HG03066 (cell line): Measurements from ENCODE around the gene RIOX2.

Source experiments
- ATAC-seq: cut with Tn5 transposase; IDR thresholded peaks from one replicate; pipeline ENCODE4 v1.9.1; 2021; ENCODE audit warnings: low read depth; ENCODE audit not compliant: unreplicated experiment

Gene RIOX2

DNA sequence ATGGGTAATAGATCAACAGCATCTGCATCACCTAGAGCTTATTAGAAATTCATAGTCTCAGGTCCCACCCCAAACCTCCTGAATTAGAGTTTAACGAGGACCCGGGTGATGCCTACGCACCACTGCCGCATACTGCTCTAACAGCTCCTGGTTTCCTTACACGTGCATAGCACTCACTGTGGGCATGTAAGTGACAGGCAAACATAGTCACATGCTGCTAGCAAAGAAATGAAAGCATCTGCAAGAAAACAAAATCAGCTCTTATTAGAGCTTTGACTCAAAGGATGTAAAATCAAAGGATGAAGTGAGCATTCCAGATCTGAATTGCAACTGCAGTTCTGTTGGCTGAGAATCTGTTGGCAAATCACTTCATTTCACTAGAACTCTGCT is 19.1 kb upstream of the RIOX2 start:
- no peak for ATAC-seq

DNA sequence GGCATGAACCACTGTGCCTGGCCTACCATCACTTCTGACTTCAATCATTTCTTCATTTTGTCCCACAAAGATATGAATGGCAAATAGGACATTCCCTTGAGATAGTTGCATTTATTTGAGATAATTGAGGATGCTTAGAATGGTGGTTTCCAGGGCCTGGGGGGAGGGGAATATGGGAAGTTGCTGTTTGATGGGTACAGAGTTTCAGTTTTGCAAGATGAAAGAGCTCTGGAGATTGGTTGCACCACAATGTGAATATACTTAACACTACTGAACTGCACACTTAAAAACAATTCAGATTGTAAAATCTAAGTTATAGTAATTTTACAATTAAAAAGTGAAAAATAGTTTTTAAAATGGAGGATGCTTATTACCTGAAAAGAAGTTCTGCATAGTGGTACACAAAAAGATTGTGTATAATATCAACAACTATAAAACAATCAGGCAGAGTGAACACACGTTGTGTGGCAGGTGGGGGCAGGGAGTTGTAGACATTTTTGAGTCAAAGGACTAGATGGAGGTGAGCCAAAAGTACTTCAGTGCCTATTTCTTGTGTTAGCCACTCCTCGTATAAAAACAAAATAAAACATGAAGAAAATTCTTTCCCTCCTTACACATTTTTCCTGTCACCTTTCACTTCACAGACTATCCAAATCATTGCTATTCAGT is 18.5 kb upstream of the RIOX2 start:
- ATAC-seq: no peak

DNA sequence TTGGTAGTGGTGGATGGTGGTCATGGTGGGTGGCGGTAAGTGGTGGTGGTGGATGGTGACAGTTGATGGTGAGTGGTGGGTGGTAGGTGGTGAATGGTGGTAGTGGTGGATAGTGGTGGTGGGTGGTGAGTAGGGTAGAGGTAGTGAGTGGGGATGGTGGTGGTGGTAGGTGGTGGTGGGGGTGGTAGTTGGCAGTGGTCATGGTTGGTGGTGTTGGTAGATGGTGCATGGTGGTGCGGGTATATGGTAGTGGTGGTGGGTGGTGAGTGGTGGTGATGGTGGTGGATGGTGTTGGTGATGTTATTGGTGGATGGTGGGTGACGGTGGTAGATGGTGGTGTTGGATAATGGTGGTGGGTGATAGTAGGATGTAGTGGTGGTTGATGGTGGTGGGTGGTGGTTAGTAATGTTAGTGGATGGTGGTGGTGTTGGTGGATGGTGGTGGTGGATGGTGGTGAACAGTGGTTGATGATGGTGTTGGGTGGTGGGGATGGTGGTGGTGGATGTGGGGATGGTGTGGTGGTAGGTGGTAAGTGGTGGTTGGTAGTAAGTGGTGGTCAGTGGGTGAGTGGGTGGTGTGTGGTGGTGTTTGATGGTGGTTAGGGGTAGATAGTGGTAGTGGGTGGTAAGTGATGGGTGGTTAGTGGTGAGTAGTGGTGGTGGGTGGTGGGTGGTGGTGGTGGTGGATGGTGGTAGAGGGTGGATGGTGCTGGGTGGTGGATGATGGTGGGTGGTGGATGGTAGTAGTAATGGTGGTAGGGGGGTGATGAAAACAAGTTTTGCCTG is 16.7 kb upstream of the RIOX2 start:
- ATAC-seq: no peak

DNA sequence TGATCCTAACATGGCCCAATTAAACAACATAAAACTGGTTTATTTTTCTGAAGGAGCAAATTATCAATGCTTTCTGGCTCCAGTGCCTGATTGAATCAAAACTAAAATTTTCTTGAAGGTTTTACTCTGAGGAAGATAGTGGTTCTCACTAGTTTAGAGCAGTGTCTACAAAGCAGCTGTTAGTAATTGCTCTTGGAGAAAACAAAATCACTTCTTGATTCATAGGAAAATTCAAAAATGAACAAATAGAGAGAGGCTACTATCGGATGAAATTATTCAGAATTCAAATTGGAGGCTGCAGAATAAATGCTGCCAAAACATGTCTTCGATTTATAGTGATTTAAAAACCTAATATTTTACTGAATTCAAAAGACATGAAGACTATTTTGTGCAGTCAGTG is 15.1 kb upstream of the RIOX2 start:
- no peak for ATAC-seq

DNA sequence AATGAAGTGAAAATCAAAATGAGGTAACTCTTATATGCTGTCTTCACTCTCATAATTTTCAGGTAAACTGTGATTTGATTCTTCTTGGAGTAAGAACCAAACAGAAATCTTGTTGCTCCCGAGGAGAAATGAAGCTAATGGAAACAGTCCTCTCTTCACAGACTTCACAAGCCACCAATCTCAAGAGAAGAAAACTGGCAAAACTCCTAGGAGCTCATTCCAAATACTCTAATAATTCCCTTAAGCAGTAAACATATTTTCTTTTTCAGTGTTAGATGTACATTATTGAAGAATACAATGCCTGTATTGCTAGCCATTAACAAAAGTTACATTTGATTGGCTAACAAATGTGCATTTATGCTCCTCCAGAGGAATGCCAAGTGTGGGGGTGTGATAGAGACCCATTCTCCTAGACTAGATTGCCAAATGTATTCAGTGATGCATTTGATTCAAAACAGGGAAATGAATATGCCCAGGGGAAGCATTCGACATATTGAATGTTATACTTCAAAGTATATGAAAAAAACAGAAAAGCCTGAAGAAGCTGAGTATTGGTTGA is 11.8 kb upstream of the RIOX2 start:
- no peak for ATAC-seq

DNA sequence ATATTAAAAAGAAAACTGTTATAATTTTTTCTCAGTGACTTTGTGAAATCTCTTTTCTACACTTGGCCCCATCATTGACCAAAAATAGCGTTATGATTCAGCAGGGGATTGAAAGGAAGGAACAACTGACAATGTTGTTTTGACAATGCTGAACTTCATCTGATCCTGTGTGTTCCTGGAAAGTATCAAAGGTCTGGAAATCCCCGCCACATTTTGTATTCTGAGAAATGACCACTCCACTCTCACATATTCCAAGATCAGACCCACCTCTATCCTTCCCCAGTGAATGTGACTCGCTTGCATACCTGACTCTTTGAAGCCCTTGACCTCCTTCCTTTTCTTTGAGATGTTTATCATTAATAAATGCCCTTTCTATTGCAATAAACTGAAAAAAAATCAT is 9.7 kb upstream of the RIOX2 start:
- ATAC-seq: no peak

DNA sequence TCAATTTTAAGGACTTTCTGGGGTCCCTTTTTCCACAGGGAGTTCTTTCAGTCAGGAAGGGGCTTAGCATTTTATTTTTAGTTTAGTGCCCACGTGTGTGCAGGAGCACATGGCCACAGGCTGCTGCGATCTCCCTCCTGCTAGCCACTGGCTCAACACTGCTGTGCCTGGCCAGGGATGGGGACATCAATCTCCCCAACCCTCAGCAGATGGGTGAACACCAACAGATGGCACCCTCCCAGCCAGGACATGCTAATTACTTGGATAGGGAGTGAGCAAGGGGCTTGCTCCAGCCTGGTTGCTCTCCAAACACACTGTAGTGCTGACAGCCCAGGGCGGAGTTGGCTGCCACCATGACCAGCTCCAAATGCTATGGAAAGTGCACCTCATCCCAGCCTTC is 7.4 kb upstream of the RIOX2 start:
- no peak for ATAC-seq

DNA sequence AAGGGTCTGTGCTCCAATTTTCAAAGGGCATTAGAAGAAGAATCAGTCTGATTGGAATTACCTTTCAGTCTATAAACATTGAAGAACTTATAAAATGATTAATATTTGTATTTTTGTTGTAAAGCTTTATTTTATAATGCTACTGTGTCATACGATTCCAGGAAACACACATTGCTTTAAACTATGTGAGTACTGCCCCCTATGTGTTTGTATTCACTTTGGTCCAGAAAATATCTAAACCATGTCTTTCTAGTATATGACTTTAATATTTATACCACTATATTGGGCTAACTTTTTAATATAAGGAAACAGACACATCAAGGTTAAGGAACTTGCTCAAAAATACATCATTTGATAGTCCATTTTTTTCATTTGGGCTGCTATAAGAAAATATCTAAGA is 3.2 kb upstream of the RIOX2 start:
- no peak for ATAC-seq

DNA sequence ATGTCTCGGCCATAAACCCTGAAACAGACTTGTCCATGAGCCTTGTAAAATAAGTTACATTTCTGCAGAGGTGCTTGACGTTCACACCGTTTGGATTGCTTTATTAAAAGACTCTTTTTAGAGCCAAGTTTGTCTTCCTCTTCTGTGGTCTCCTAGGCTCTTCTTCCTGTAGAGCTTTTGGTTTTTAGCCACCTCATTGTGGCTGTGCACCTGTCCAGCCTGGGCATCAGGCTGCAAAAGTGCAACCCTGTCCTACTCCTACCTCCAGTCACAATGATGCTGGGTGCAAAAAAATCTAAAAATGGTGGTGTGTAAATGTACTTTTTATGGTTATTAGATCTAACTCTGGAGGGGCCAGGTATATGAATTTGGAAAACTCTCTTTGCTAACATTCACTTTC is 2.8 kb upstream of the RIOX2 start:
- no peak for ATAC-seq

DNA sequence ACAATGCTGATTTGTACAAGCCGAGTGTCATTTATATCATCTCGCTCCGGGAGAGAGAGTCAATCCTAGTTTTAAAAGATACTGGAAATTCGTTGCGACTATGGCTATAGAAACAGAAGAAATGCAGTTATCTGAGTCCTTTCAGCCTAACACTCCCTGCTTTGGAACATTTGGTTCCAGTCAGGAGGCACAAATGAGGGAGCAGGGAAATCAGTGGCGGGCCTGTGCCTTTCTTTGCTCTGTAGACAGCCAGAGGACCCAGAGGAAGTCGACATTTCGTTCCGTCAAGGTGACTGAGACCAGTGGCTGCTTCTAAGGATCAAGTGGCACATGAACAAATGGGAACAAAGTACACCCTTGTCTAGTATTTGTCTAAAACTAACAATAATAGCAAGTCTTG is 745 bp upstream of the RIOX2 start:
- ATAC-seq: no peak

DNA sequence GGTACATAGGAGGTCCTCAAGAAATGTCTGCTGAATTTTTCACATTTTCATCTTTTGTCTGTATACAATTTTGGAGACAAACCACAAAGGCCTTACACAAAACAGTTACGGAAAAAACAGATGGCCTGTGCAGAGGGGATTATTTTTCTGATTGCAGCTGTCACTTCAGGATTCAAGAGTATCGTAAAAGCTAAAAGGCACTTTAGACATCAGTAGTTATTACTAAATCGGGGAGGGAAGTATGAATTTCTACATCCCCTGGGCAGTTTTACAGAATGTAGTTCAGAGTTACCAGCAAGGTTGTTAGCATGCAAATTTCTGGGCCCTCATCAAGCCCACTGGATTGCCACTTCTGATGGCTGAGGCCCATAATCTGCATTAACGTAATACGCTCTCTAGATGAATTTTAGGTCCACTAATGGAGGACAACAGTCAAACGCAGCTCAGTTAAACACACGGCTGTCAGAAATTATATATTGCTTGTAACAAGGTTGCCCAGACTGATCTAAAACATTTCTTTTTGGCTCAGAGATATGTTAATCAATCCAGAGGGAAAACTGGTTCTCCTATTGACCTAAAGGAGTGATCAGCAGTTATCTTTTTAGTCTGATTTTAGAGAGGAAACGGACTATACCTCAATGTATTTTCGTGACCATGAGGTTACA is 1.1 kb downstream of the RIOX2 start:
- no peak for ATAC-seq

DNA sequence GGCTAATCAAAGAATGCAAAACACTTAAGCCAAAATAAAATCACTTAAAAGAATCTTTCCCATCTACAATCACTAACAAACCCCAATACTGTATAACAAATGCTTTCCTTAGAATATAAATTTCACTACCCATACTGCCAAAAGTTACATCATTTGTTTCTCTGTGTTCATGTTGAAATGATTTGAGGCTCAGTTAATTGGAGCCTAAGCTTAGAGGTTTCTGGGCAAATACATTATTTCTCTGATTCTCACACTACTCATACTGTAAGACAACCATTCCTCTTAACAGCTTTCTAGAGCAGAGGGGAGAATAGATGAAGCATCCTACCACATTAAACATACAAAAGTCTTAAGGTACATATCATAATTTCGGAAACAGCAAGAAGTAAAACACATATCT is 2.1 kb downstream of the RIOX2 start:
- ATAC-seq: no peak

DNA sequence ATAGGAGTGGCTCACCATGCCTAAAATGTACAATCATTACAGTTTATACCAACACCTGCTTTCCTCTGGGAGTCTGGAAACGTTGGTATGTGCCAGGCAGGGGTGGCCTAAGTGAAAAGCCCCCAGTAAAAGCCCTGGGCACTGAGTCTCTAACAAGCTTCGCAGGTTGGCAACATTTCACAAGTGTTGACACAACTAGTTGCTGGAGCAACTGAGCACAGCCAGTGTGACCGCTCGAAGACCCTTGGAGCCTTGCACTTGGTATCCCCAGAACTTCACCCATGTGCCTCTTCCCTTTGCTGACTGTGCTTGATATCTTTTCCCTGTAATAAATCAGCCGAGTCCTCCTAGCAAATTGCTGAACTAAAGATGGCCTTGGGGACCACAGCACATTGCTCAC is 2.7 kb downstream of the RIOX2 start:
- ATAC-seq: no peak

DNA sequence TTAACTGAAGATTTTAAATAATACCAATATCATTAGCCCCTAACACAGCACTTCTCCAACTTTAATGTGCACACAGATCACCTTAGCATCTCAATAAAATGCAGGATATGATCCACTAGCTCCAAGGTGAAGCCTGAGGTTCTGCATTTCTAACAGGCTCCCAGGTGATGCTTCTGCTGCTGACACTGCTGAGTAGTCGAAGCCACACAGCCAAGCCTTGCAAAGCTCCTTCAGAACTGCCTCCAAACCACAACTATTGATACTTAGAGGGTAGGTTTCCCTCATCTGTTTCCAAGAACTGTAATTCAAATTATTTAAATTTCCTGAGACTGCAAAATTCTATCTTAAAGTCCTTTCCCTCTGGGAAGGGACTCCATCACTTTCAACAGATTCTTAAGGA is 3.9 kb downstream of the RIOX2 start:
- ATAC-seq: no peak

DNA sequence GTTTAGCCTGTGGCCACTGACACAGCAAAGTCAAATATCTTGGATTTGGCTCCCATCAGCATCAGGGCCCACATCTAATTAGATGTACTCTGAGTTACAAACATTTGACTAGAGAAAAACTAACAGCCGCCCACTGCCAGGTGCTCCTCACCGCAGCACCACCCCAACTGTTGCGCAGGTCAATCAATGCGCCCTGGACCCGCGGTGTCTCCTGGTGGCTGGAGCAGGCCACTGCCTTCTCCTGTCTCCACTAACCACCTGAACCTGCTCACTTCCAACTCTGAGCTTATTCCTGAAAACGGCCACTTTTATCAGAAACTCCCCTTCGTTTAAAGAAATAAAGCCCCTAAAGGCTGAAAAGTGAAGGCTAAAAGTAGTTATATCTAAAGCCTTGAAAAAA is 4.3 kb downstream of the RIOX2 start:
- no peak for ATAC-seq

DNA sequence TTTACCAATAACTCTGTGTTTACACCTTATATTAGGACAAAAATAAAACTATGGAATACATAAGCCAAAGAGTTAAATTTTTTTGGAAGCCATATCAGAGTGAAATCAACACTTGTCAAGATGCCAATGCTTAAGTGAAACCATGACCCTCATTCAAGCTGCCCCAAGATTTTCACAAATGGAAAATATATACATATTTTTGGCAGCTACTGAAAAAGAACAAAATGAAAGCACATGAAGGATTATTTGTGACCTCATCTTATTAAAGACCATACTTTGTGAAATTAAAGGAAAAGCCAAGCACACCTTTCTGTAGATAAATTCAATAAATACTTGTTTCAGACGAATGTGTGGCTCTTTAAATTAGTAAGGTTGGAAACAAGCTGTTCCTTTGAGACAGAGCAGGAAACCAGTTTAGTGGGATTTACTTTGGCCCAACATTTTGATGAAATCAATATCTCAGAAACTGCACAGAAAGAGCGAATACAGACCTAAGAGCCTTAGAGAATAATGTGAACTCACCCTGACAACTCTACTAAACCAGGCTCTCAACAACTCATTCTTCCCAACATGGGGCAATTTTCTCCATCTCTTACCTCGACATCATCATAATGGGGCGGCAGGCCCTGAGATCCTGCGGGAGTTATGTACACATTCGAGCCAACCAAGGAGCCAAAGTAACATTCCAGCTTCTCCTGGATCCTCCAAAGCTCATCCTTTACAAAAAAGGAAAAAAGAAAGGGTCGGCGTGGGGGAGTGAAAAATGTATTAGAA is 11.1 kb downstream of the RIOX2 start:
- ATAC-seq: no peak

DNA sequence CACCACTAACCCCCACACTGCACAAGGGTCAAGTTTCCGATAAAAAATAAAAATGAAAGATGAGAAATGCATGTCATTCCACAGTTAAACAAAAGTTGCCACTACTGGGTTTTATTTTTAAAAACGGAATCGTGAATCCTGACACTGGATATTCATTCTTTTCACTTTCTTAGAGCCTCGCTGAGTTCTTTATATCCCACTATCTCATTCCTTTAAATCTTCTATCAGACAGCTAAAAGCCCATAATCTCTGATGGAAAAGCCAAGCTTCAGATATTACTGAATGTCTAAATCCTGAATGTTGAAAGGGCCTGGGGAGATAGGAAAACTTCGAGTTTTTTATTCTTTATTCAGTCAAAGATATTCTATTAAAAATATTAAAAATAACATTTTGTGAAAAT is 11.7 kb downstream of the RIOX2 start:
- no peak for ATAC-seq

DNA sequence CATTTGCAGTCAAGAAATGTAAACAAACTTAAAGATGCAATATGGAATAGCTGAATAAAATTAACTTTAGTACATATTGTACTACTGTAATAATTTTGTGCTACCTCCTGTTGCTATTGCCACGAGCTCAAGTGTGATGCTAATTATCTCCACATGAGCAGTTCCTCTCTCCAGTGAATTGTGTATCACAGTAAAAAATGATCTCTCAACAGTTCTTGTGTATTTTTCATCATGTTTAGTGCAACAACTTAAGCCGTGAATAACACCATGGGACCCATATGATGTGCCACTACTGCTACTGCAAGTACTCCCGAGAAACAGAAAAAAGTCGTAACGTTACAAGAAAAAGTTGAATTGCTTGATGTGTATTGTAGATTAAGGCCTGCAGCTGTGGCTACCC is 12.4 kb downstream of the RIOX2 start:
- ATAC-seq: no peak

DNA sequence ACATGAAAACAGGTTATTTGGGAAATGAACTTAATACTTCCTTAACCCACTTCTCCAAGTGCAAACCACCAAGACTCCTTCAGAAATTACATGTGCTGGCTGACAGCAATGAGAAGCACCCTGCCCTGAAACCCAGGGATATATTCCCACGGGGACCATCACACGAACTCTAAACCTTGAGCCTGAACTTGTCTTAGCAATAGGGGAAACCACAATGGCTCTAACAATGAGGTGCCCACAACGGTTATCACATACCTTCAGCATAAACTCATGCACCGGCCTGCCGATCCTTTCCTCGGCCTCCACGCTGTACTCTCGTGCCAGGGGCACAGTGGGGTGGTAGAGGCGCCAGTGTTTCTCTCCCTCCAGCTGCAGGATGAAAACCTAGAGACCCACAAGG is 13.4 kb downstream of the RIOX2 start:
- no peak for ATAC-seq

DNA sequence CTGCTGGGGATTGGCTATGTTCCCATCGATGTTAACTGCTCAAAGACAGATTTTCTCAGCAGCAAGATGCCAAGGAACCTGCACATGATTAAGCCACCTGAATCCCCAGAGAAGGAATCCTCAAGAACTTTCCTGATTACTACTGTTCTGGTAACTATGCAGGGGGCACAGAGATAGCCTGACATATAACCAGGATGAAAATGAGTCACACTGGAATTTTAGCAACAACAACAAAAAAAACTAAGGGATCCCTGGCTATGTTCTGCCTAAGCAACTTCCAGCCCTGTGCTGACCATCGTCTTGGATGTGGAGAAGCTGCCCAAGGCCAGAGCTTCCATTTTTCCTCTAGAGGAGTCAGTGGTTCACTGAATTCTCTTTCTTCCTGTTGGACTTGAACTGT is 13.8 kb downstream of the RIOX2 start:
- ATAC-seq: no peak
